Activated T-cell treated with anti-CD3 and anti-CD28 coated beads, Interleukin-2, amount 50 U/mL, for 1 hour (primary cell): ENCODE data around the gene DBH.

Experiments
- DNase-seq: peaks from one replicate; pipeline ENCODE4 v3.0.0-alpha.2; 2020

DBH gene

DNA sequence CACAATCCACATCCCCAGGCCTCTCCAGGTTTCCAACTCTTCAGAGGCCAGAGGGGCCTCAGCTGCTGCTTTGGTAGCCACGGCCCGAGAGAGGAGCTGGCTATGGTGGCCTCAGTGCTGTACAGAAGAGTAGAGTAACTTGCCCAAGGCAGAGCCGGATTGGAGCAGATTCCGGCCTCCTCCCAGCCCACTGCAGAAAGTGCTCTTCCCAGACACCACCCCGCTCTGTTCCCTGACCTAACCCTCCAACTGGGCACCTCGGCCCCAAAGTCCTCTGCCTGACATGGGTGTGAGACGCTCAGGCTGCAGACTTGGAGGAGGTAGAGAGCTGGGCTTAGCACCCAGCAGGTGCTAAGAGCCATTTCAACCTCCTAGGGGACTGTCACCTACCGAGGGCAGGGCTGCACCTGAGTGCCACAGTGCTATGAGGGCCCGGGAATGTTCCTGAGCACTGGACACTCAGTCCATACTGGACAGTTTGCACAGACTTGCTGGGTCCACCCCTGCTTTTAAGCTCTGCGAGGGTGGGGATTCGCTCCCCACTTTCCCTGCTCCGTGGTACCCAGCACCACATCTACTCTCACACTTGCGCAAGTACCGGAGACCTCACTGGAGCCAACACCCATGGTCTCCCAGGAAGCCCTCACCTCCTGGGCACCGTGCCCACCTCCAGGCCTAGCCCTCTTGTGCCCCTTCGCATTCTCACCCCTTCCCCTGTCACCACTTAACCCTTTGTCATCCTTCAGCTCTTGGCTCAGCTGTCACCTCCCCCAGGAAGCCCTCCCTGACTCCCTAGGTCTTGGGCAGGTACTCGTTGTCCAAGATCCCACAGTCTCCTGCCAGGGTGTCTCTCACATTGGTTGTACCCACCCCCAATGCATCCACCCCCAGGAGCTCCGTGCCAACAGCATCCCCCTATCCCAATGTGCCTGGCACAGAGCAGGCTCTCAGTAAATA lies 49.8 kb downstream of the DBH start:
- no peak for DNase-seq

DNA sequence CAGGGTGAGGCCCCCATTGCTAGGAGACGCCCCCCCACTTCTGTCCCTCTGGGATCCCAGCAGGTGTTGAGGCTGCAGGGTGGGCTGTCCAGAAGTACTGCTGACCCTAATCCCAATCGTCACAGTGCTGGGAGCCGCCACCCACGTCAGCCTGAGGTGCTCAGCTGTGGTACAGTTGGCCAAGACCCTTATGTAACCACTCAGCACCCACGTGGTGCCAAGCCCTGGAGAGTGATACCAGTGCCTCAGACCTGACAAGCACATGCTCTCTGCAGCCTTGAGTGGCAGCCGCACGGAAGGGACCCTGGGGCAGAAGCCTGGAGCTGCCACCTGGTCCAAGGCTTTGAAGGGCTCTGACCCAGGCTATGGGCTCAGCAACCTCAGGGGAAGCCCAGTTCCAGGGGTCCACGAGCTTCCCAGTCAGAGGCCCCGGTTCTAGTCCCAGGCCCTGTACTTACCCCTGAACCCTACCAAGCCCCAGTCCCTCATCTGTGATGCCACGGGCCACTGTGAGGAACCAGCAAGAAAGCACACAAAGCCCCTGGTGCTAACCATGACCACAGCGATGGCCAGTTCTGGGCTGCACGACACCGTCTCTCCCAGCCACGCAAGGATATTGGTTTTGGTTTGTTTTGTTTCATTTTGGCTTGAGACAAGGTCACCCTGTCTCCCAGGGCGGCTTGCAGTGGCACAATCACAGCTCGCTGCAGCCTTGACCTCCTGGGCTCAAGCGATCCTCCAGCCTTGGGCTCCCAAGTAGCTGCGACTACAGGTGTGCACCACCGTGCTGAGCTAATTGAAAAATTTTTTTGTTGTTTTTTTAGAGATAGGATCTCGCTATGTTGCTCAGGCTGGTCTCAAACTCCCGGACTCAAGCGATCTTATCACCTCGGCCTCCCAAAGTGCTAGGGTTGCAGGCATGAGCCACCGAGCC lies 50.7 kb downstream of the DBH start:
- no peak for DNase-seq

DNA sequence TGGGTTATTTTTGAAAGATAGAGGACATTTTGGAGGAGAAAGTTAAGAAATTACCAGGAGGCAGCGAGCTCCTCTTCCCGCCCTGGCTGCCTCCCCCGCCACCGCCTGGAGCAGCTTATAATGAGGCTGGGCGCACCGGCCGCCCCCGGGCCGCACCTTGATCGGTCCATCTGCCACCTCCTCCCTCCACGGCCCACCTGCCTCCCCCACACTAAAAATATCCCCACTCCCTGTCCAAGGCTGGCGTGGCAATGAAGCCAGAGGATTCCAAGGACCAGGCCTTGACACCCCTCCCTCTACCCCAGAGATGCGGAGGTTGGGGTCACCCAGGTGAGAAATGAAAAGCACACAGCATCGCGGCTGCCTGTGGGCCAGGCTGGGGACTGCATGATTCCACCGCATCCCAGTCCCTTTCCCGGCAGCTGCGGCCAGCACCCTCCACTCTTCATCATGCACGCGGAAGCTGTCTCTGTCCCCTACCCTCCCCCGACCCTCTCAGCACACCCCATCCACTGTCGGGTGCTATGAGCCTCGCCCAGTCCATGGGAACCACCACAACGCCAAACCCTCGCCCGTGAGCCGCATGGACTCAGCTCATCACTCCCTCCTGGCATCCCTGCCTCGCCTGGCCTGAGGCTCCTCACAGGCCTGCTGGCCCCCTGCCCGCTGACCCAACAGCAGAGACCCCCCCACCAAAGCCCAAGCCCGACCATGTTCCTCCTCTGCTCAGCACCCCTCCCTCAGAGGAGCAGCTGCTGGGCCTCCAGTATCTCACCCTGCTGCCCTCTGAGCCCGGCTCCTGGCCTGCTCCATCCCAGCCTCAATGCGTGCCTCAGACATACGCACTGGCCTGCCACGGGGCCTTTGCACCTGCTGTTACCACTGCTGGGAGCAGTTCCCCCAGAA lies 51.9 kb downstream of the DBH start:
- DNase-seq, result no peak

DNA sequence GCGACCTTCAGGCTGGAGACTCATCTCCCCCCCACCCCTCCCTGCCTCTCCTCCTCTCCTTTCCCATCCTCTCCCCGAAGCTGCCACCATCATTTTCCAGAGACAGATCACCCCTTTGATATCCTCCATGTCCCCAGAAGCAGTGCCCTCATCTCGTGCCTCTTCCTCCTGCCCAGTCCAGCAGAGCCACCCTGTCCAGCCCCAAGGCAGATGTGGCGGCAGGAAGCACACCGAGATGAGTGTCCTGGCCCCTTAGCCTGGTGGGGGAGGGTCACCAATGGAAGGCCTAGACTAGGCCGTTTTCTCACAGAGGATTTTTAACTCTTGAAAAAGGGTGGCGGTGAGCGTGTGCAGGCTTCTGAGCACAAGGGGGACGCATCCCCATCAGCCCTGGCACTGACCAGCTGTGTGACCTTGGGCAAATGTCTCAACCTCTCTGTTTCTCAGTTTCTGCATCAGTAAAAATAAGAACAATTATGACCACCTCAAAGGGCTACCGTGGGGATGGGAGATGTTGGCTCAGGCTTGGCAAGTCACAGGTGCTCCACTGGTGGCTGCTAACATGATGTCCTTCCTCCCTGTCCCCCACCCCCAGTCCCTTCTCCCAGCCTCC lies 53.1 kb downstream of the DBH start:
- DNase-seq, result no peak

DNA sequence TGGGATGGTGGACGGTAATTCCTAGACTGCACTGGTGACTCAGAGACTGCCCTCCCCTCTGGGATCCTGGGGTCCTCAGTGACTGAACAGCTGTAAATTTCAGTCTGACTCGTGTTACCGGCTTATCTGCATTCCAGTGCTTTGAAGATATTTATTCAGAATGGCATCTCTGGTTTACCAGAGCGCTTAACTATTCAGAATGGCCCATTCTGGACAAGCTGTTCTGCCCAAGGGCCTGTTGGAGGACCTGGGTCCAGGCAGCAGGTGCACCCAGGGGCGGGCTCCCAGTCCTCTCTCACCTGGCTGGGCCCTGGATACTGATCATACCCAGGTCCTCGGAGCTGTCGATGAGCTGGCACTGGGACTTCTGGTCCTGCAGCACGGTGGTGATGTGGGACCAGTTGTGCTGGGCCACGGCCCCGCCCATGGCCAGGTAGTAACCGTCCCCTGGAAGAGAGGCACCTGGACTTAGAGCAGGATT lies 54.0 kb downstream of the DBH start:
- DNase-seq, result no peak

DNA sequence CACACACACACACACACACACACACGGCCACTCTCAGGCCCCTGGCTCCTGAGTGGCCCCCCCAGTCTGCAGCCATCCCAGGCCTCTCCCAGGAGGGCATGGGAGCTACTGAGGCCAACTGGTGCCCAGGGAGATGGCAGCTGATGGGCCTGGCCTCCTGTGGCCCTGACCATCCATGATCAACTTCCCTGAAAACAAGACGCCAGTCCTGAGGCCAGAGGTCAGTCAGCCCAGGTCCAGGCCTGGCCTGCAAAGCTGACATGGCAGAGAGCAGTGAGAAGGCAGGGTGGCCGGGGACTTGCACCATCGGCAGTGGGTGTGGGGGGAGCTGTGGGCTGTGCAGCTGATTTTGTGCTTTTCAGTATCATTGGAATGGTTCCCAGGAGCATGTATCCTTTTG lies 55.0 kb downstream of the DBH start:
- DNase-seq, result no peak

DNA sequence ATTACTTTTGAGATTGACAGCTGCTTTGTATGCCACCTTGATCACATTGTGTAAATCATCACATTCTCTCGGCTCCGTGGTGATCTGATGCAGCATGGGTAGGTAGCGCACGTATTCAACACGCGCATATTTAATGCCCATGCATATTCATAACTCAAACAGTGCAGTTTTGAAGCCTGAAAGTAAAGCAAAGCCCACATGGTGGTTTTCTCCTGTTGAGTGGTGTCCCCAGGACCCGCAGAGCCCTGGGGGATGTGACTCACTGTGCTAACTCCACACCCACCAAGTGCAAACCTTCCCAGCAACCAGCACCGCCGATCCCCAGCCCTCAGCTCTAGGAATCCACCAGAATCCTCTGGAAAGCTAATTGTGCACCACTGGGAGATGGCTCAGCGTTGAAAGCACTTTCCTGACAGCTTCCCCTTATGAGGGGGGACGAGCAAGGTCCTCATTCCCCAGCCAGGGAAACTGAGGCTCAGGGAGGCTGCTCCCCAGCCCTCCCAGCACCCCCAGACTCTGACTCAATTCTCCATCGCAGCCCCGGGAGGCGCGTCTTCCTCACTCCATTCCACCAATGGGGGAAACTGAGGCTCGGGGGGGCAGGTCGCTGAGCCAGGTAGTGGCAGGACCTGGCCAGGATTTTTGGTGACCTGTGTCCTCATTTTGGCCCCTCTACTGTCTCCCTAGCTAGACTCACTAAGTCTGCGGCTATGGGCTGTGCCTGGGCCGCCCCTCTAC lies 55.6 kb downstream of the DBH start:
- no peak for DNase-seq

DNA sequence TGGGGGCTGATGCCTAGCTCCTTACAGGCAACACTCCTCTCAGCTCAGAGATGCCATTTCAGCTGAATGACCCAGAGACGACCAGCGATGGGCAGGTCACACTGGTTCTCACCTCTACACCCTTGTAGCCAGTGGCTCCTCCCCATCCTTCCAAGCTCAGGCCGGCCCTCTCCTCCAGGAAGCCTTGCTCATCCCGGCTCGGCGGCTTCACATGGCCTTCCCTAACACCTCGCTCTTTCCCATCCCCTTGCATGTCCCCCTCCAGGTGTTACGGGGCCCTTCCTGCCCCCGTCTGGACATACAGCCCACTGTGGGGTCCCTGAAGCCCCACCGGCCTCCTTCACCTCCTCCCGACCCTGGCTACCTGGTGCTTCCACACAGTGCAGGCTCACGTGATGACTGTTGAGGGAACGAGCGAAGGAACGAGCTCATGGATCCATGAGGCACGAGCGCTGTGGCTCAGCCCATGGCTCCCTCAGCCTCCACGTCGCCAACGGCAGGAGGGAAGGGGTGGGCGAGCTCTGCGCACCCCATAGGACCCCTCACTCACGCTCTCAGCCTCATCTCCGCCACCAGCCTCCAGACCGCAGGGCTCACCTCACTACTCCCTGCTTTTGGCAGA lies 56.3 kb downstream of the DBH start:
- no peak for DNase-seq

DNA sequence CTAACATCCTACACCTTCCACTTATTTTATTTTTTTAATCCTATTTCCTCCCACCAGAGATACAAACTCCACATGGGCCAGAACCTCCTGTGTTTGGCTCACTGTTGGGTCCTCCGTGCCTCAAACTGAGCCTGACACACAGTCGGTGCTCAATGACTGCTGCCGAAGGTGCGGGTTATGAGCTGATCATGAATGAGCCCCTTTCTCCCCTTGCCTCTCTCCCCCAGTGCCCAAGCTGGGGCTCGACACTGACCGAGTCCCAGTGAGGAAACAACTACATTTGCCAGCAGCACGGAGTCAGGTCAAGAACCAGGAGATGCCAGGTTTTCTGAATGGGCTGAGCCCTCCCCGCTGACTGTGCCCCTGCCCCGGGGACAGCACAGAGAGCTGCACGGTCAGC lies 57.0 kb downstream of the DBH start:
- DNase-seq, result no peak

DNA sequence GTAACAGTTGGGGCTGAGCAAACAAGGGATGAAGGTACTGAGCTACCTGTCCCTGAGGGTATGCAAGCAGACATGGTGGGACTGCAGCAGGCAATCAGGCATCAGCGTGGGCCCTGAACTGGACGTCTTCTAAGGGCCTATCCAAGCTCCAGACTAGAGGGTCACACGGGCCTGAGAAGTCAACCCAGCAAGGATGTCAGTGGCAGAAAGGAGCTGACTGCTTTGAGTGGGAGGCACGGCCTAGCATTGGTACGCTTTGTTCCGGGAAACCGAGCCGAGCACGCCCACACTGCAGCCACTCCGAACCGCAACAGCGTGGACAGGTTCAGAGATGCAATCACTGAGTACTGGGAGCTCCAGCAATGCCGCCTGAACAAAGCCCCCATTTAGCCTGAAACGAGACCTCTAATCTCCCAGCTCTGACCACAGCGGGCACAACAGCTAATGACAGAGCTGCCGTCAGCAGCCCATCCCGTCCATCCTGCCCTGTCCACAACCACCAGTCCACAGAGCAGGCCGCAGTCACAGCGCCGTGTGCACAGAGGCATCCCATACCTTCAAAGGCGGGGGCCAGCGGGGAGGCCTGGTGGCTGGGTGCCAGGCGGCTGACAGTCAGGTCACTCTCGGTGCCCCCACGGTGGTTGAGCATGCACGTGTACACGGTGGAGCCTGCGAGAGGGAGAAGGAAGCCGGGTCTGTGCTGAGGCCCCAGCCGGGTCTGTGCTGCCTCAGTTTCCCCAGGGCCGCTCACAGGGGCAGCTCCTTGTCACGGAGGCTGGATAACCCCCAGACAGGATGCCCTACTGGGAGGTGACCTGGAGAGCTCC lies 57.8 kb downstream of the DBH start:
- DNase-seq, result no peak

DNA sequence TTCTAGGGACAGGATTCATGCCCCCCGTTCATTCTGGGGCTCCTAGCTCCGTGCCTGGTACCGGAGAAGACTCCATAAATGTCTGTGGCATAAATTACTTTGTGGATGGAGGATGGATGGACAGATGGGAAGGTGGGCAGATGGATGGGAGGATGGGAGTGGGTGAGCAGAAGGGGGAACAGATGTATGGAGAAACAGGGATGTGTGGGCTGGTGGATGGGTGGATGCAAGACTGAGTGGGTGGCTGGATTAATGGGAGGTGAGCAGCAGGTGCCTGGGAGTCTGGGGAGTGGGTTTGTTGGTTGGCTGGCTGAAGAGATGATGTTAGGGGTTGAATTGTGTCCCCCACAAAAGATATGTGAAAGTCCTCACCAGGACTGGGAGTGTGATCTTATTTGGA lies 58.5 kb downstream of the DBH start:
- no peak for DNase-seq

DNA sequence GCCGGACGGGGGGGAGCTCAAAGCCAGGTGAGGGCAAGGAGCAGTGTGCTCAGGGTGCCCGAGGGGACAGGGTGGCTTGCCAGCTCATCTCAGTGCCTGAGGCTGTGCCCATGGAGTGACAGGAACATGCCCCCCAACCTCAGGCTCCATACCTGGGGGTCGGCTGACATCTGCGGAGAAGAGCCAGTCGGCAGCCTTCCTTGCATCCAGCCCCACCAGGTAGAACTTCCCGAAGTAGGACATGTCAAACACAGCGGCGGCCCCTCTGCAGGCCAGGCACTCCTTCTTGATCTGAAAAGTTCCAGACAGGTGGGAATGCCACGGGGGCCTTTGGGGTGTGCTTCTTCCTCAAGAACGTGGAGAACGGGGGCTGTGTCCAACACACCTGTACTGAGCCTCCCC lies 59.9 kb downstream of the DBH start:
- no peak for DNase-seq

DNA sequence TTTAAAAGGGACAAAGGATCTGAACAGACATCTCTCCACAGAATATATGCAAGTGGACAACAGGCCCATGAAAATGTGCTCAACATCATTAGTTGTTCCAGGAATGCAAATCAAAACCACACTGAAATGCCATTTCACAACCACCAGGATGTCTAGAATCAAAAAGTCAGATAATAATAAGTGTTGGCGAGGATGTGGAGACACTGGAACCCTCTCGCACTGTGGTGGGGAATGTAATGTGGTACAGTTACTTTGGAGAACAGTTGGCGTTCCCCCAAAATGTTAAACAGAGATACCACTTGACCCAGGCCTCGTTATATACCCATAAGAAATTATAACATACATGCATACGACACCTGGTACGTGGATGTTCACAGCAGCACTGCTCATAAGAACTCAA lies 63.4 kb downstream of the DBH start:
- no peak for DNase-seq

DNA sequence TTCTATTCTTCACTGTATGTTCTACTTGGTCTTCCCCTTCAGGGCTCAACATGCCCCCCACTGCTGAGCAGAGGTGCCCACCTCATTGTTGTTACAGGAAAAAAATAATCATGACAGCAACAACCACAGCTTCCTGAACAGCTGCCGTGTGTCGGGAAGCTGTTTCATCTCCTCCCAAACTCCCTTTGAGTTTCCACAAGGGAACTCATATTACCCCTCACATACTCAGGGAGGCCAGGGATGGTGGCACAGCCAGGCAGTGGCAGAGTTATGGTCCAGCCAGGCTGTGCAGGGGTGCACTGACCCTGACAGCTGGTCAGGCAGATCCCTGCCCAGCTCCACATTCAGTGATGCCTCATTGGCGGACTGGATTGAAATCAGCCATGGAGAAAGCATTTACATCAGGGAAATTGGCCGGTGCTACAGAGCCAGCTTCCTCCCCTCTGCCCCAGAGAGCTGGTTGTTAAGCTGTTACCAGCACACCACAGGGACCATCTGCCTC lies 64.7 kb downstream of the DBH start:
- DNase-seq, result no peak

DNA sequence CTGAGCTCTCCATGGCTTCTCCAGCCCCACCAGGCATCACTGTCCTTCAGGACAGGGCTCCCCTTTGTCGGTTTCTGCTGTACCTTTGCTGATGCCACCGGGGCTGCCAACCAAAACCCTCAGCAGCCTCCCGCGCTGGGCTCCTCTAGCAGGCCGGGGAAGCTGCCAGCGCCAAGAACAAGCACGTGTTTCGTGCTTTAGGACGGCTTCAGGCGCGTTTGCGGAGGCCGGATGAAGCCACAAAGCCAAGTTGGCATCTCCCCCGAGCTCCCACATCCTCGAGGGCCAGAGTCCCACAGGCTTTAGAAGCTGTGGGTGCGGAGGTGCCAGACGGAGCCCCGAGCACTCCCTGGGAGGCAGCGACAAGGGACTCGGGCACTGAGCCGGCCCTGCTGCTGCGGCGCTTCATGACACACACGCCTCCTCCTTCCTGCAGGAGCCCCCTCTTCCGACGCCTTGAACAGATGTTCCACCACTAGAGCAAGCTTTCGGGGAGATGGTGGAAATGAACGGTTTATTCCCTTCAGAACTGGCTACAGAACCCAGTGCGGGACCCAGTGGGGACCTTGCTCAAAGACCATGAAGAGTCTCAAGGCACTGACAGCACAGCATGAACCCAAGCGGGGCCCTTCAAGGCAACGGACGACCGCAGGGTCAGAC lies 65.3 kb downstream of the DBH start:
- peak; percentile 69 for DNase-seq

DNA sequence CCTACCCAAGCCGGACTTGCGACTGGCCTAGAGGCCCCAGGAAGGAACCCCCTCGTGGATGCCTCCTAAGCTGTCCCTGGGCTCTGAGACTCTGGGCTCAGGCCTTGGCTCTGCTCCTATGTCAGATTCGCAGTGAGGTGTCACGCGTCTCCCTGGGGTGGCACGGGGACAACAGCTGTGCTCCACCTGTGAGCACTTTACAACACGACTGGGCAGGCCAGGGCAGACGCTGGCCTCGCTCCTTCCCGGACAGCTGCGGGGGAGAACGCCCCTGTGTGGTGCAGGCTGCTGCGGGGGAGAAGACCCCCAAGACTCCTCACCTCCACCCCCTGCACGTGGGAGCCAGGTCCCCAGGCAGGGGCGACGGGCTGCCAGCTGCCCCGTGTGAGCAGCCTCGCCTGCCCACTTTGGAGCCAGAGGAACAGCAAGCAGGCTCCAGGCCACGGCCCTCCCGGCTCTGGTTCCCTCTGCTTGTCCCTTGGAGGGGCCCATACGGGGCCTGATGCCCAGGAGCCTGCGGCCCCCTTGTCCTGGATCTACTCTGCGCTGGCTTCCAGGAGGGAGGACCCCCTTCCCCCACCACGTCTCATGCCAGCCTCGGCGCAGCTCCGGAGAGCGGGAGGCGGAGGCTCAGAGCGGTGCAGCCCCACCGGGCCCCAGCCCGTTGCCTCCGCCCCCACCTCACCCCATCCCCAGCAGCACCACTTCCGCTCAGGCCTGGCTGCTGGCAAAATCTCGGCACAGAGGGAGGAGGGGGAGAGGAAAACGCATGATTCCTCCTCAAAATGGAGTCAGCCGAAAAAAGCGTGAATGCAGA lies 66.0 kb downstream of the DBH start:
- peak; percentile 71 for DNase-seq

DNA sequence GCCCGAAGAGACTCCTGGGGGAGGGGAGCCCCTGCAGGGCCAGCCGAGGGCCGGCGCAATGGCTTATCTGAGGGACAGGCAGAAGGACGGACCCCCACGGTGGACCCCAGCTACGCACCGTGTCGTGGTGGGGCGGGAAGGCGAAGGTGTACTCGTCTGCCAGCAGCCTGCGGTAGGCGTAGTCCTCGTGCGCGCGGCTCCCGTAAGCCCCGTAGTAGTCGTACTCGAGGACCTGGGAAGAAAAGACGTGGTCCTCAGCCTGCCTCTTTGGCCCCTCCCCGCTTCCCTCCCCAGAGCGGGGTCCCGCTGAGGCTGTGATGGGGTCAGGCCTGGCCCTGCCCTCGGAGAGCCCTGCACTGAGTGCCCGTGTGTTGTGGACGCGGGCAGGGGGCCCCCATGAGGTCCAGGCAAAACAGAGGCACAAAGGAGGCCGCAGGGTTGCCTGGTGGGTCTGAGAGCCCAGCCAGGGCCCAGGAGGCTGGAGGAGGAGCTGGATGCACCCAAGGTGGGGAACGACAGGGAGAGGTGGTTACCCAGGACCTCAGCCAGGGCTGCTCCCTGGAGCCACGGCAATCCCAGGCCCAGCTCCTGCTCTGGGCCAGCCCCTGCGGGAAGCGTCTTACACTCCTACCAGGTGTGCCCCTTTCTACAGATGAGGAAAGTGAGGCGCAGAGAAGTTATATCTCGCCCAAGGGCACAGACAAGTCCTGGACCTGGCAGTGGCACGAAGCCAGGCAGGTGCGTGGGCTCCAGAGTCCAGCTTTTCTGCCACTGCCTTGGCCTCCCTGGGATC lies 66.8 kb downstream of the DBH start:
- no peak for DNase-seq
